Upper lobe of left lung (tissue), 6 donors: ENCODE data around the gene ZDHHC23. TPM values are rescaled to one million over a fixed set of nuclear protein-coding genes. Genes with fewer than 3 reads are reported as not detected.

Source experiments
- ATAC-seq, 2 donors: fragments of 200-7000 bp; cut with Tn5 transposase; one replicate each; pipeline ENCODE4 v1.9.1; 2022; ENCODE audit warnings: mild to moderate bottlenecking in 2 of 2, moderate library complexity in 2 of 2; ENCODE audit not compliant: low FRiP score in 2 of 2
- DNase-seq, 2 donors: peaks; one replicate each; pipeline ENCODE4 v3.0.0-alpha.2; 2019 to 2020
- H3K27ac ChIP-seq, 4 donors: fragments of 200-600 bp; sonication (generic); one replicate each; pipeline ENCODE4 v1.5.1; 2016 to 2019
- H3K27me3 ChIP-seq, 4 donors: fragments of 200-600 bp; sonication (generic); one replicate each; pipeline ENCODE4 v1.5.1; 2017 to 2019
- H3K36me3 ChIP-seq, 4 donors: fragments of 200-600 bp; sonication (generic); one replicate each; pipeline ENCODE4 v1.5.1; 2016 to 2019
- H3K4me1 ChIP-seq, 4 donors: fragments of 200-600 bp; sonication (generic); one replicate each; pipeline ENCODE4 v1.5.1; 2018 to 2019
- H3K4me3 ChIP-seq, 4 donors: fragments of 200-600 bp; sonication (generic); one replicate each; pipeline ENCODE4 v1.5.1; 2017 to 2019; ENCODE audit warnings: mild to moderate bottlenecking in 2 of 4, moderate library complexity in 1 of 4
- H3K9me3 ChIP-seq, 4 donors: fragments of 200-600 bp; sonication (generic); one replicate each; pipeline ENCODE4 v1.5.1; 2018 to 2019
- EP300 ChIP-seq, 4 donors: sonication (generic); formaldehyde crosslinking; IDR thresholded peaks; one replicate each; pipeline ENCODE4 v1.5.1; 2017; ENCODE audit warnings: antibody characterized with exemption in 4 of 4, control low read depth in 2 of 4
- POLR2A ChIP-seq, 4 donors: fragments of 450-650 bp; IDR thresholded peaks; one replicate each; pipeline ENCODE4 v1.5.1; 2016 to 2017; ENCODE audit warnings: antibody characterized with exemption in 4 of 4, mild to moderate bottlenecking in 2 of 4
- POLR2AphosphoS5 ChIP-seq, 2 donors: sonication (generic); formaldehyde crosslinking; IDR thresholded peaks; one replicate each; pipeline ENCODE4 v1.5.1; 2017; ENCODE audit warnings: antibody characterized with exemption in 2 of 2
- WGBS, 2 donors: methylation state at CpG; one replicate each; pipeline ENCODE4 v1.1.5; 2017 to 2018; 5-methylcytosine and 5-hydroxymethylcytosine counted together
- total RNA-seq, 6 donors: library from RNA; depleted of rRNA in 4 of 6; stranded (reverse); fragments of >200 nt in 4 of 6; gene quantifications; one replicate each; pipeline versions ENCODE4 v1.1.0 to v1.2.1, GENCODE V29; 2016 to 2021
- TF ChIP-seq, protein P1 (sequence below), 6 experiments: fragments of 450-650 bp in 4 of 6; fragments of 200-600 bp in 2 of 6; sonication (generic) in 2 of 6; IDR thresholded peaks; one replicate each; pipeline ENCODE4 v1.5.1; 2016 to 2019; ENCODE audit warnings: antibody characterized with exemption in 6 of 6
- donor health status: DM: no; HTN: no; CAD: no; lungs with moderate emphysema.
- donor health status: DM: no; HTN: yes; CAD: no; lungs with severe emphysema.

ZDHHC23 gene
- total RNA-seq, 6 donors from 2014 or later: 5.2 to 12.1 (median 9.7) TPM

DNA sequence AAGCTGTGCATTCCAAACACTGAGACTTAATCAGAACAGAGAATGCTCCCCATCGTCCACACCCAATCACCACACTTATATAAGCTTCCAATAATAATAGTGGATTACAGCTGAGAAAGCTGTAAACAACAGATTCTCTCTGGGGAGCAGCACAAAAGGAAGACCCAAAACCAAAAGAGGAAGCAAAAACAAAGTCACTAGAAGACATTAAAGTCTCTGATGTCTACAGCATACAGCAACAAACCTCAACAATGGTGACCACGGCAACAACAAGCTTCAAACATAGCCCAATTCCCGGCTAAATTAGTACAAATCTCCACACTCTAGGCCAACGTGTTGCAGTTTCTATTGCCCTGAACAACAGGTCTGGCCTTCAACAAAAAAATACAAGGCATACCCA lies 37.7 kb downstream of the ZDHHC23 start:
- DNase-seq: no peak
- 62 to 71% methylated on average over 4 of the region's 4 CpGs for WGBS, 2 donors
- no peaks in the 10 kb centered on the region for H3K9me3 ChIP-seq
- ATAC-seq: no peak
- no peak for TF ChIP-seq POLR2A (IDR thresholded peaks at IDR 0.05)
- TF ChIP-seq, protein P1, sequence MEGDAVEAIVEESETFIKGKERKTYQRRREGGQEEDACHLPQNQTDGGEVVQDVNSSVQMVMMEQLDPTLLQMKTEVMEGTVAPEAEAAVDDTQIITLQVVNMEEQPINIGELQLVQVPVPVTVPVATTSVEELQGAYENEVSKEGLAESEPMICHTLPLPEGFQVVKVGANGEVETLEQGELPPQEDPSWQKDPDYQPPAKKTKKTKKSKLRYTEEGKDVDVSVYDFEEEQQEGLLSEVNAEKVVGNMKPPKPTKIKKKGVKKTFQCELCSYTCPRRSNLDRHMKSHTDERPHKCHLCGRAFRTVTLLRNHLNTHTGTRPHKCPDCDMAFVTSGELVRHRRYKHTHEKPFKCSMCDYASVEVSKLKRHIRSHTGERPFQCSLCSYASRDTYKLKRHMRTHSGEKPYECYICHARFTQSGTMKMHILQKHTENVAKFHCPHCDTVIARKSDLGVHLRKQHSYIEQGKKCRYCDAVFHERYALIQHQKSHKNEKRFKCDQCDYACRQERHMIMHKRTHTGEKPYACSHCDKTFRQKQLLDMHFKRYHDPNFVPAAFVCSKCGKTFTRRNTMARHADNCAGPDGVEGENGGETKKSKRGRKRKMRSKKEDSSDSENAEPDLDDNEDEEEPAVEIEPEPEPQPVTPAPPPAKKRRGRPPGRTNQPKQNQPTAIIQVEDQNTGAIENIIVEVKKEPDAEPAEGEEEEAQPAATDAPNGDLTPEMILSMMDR (IDR thresholded peaks at IDR 0.05): no peak
- TF ChIP-seq POLR2AphosphoS5 (IDR thresholded peaks at IDR 0.05): no peak
- no peak for TF ChIP-seq EP300 (IDR thresholded peaks at IDR 0.05)
- H3K4me3 ChIP-seq: no peak overlapping the region
- no peak overlapping the region for H3K27ac ChIP-seq
- no peaks in the 10 kb centered on the region for H3K4me1 ChIP-seq
- peaks cover 0 to 9% (median 3%) of the 10 kb centered on the region in 4 donors for H3K36me3 ChIP-seq
- no peaks in the 10 kb centered on the region for H3K27me3 ChIP-seq

DNA sequence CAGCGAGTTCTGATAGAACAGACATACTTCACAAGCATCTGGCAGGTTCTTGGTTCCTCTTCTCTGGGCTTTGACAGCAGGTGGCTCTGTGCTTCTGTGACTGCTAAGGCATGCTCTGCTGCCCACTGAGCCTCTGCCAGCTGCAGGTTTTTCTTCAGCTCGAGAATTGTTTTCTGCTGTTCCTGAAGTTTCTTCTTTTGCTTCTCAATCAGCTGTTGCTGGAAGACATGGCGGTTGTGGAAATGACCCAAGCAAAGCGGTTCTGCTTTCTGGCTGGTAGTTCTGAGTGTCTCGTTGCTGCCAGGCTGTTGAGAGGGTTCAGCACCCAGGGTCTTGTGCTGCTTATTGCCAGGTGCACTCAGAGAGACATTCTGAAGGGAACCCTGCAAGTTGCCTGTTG lies 57.7 kb downstream of the ZDHHC23 start:
- Histone ChIP-seq H3K36me3 (peaks cover 0 to 31% (median 8%) of the 10 kb centered on the region in 4 donors), H3K4me1 (no peaks in the 10 kb centered on the region), H3K27me3 (no peaks in the 10 kb centered on the region), H3K4me3 (no peak overlapping the region), H3K9me3 (no peaks in the 10 kb centered on the region), H3K27ac (no peak overlapping the region)
- TF ChIP-seq POLR2AphosphoS5 (IDR thresholded peaks at IDR 0.05): no peak
- no peak for TF ChIP-seq EP300 (IDR thresholded peaks at IDR 0.05)
- TF ChIP-seq, protein P1 (IDR thresholded peaks at IDR 0.05): no peak
- TF ChIP-seq POLR2A (IDR thresholded peaks at IDR 0.05): no peak
- ATAC-seq (no peak), DNase-seq (no peak)
- WGBS, 2 donors: 92 to 96% methylated on average over 5 of the region's 5 CpGs

DNA sequence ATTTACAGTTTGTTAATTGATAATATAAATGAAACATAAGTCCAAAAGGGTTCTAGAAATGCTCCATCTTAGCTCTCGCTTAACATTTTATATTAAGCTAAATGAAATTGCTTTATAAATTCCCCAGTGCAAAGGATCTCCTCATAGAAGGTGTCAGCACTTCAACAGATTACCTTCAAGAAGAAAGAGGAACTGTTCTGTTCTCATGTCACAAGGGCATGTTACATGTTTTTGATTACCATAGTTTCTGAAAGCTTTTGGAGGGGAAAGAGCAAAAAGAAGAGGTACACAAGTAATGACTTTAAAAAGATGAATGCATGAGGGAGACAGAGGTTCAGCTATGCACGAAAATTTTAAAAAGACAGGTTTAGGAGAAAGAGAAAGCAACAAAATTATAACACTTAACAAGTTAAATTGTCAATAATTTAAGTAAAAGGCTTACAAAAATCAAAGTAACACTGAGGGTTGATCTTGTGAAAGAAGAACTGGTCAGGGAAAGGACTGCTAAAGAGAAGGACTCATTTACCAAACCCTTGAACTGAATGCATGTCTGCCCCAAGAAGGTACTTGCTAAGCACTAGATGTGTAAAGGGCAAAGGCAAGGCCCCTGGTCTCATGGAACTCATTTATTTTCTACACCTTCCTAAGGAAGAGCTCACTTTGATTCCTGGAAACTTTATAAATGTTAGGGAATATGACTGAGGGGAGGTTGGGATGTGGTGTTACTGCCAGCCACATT lies 63.4 kb downstream of the ZDHHC23 start:
- no peak for DNase-seq
- no peak overlapping the region for H3K4me3 ChIP-seq
- no peaks in the 10 kb centered on the region for H3K27me3 ChIP-seq
- no peak overlapping the region for H3K27ac ChIP-seq
- H3K4me1 ChIP-seq: no peaks in the 10 kb centered on the region
- ATAC-seq: no peak
- no peaks in the 10 kb centered on the region for H3K9me3 ChIP-seq
- TF ChIP-seq, protein P1 (IDR thresholded peaks at IDR 0.05): no peak
- TF ChIP-seq POLR2A (IDR thresholded peaks at IDR 0.05) (no peak), POLR2AphosphoS5 (IDR thresholded peaks at IDR 0.05) (no peak), EP300 (IDR thresholded peaks at IDR 0.05) (no peak)
- peaks cover 0 to 15% (median 0%) of the 10 kb centered on the region in 4 donors for H3K36me3 ChIP-seq
- 93 to 98% methylated on average over 2 of the region's 2 CpGs for whole genome bisulfite sequencing, 2 donors

Other genes with a start within 250 kb of the ZDHHC23 start
- 100 to 1,000 TPM in 2 of 6 donors, 10 to 100 TPM in 4; 75.7 to 187 (median 84.9) TPM for gene NAA50, start 201.8 kb upstream of the ZDHHC23 start, total RNA-seq
- gene ATP6V1A, start 201.0 kb upstream of the ZDHHC23 start, total RNA-seq: 10 to 100 TPM; 17.9 to 94.8 (median 66.6) TPM
- gene GRAMD1C, start 109.2 kb upstream of the ZDHHC23 start, total RNA-seq: 10 to 100 TPM in 2 of 6 donors, 1 to 10 TPM in 4; 3.7 to 40.1 (median 6.3) TPM
- 10 to 100 TPM in 3 of 6 donors, 1 to 10 TPM in 3; 3.8 to 27.2 (median 9.1) TPM for gene CCDC191, start 108.5 kb downstream of the ZDHHC23 start, total RNA-seq
- gene QTRT2, start 108.7 kb downstream of the ZDHHC23 start, total RNA-seq: 10 to 100 TPM; 14.7 to 25.7 (median 22.8) TPM
- gene DRD3, start 231.0 kb downstream of the ZDHHC23 start, total RNA-seq: not detected